ENCODE data around the gene GPSM3. TPM values are rescaled to one million over a fixed set of nuclear protein-coding genes. Genes with fewer than 3 reads are reported as not detected.

The GPSM3 gene
- total and polyA plus RNA-seq, 2 experiments from 2014 or later = 4.7 to 5.9 TPM

DNA sequence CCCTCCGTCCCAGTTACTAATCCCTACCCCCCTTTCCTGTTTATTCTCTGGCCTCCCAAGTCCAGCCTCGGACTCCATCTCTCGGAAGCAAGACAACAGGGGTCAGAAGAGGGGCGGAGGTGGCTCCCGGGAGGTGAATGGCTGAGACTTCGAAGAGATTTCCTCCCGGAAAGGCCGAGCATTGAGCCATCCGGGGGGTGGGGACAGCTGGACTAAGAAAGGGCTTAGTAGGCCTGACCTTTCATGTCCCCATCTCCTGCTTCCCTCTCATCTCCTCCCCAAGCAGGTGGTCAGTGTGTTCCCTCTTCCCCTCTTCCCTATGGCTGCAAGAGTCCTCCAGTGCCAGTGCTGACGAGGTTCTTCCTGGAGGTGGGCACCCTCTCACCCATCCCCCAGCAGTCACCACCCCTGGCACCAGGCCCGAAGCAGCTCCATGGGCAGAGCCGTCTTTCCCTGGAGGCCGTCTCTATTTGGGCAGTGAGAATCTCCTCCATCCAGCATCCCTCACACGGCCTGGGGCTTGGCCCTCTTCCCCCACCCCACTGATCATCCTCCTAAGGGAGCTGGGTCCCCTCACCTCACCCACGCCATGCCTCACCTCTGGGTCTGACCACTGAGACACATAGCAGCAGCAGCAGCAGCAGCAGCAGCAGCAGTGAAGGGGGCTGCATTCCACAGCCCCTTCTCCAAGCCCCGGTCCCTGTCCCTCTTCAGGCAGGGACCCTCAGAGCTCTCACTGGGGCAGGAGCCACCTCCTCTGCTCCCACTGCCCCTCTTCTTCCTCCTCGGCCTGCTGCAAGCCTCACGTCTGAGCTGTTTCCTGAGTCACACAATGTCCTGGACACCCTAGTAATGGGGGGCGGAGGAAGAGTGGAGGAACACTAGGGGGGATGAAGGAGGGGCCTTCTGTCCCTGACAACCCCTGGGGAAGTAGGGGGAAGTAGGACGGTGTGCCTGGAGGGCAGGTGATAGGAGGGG, 31.1 kb upstream of the GPSM3 start, which contains the start of gene NOTCH4:
Gene NOTCH4, minus strand, starts transcription at position 810 of the 978 bp plus-strand sequence. Its CDS starts 139 bp downstream, at position 671.
- Histone ChIP-seq H3F3A (replicated peaks; ENCODE audit: low read depth) (no peaks in the 10 kb centered on the region), H3K9me2 (ENCODE audit: insufficient read depth) (0 out of 2 replicates have a peak, but pooled peaks cover 3% of the 10 kb centered on the region), H4K20me1 (replicated peaks; ENCODE audit: insufficient read depth) (no peaks in the 10 kb centered on the region), H2AFZ (peak within 1 kb of the TSS; percentile 72), H3K36me3 (ENCODE audit: insufficient read depth) (no peaks in the 10 kb centered on the region), H3K27ac (ENCODE audit: low read depth) (no peak within 1 kb of the TSS), H3K4me3 (no peak within 1 kb of the TSS), H3K4me2 (no peak within 1 kb of the TSS), H3K79me2 (replicated peaks; ENCODE audit: insufficient read depth) (no peaks in the 10 kb centered on the region), H3K4me1 (ENCODE audit: insufficient read depth) (no peaks in the 10 kb centered on the region), H3K27me3 (ENCODE audit: insufficient read depth) (no peaks in the 10 kb centered on the region)
- Mint-ChIP-seq H3K36me3 (ENCODE audit: low read depth) (no peaks in the 10 kb centered on the region), H3K9me3 (no peaks in the 10 kb centered on the region), H3K4me1 (peaks cover 12% of the 10 kb centered on the region; the same call in 2 of the 3 replicates), H3K4me3 (no peak within 1 kb of the TSS), H3K27ac (no peak within 1 kb of the TSS; the same call in 1 of the 2 replicates), H3K27me3 (ENCODE audit: insufficient read depth, low read depth, poor library complexity) (peaks cover 7% of the 10 kb centered on the region)
- DNase-seq (ENCODE audit: low spot score) = no peak
- no peak; the same call in 2 of the 3 replicates for ATAC-seq
- no peak for TF ChIP-seq STAT1 (IDR thresholded peaks at IDR 0.05; ENCODE audit: unreplicated experiment)
- TF ChIP-seq, protein P1, sequence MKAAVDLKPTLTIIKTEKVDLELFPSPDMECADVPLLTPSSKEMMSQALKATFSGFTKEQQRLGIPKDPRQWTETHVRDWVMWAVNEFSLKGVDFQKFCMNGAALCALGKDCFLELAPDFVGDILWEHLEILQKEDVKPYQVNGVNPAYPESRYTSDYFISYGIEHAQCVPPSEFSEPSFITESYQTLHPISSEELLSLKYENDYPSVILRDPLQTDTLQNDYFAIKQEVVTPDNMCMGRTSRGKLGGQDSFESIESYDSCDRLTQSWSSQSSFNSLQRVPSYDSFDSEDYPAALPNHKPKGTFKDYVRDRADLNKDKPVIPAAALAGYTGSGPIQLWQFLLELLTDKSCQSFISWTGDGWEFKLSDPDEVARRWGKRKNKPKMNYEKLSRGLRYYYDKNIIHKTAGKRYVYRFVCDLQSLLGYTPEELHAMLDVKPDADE (IDR thresholded peaks at IDR 0.05) = no peak
- TF ChIP-seq CREB1 (CRISPR knock-in tag; IDR thresholded peaks at IDR 0.05; ENCODE audit: low read depth) = no peak
- TF ChIP-seq EZH2 (IDR thresholded peaks at IDR 0.05; ENCODE audit: low read depth, unreplicated experiment) = no peak
- no peak for TF ChIP-seq POLR2AphosphoS5 (IDR thresholded peaks at IDR 0.05; ENCODE audit: low read depth)

DNA sequence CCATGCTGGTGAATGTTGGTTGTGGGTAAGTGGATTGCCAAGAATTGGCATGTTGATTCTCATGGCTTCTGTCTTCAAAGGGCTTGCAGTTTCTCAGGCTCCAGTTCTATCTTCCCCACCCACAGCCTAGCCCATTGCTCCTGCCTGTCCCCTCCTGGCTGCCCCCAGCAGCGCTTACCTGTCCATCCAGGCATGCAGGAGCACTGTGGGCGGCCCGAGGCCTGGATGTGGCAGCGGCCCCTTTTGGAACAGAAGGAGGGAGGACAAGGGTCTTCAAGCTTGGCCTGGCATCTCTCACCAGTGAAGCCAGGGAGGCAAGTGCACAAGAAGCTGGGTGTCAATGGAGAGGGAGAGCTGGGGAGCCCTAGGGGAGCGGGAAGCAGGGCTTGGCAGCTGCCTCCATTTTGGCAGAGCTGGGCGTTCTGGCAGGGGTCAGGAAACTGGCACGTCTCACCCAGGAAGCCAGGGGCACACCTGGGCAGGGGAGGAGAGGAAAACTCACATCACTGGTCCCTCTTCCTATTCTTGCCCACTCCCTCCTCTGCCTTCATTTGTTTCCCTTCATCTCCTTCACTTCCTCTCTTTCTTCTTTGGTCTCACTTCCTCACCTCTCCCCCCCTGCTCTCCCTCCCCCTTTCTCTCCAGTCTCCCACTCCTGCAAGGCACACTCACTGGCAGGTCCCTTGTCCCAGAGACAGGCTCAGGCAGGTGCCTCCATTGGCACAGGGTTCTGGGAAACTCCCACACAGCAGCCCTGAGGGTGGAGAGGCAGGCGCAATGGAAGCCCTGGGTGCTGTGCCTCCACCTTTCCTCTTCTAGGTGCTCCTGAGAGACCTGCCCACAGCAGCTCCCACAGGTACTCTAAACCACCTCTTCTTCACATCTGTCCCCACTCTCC, 30.1 kb upstream of the GPSM3 start:
- Histone ChIP-seq H3K27ac (ENCODE audit: low read depth) (no peak overlapping the region), H3K4me1 (ENCODE audit: insufficient read depth) (no peaks in the 10 kb centered on the region)
- TF ChIP-seq POLR2AphosphoS5 (IDR thresholded peaks at IDR 0.05; ENCODE audit: low read depth) = no peak
- TF ChIP-seq ZNF331 (CRISPR knock-in tag; IDR thresholded peaks at IDR 0.05; ENCODE audit: low read depth) = no peak
- TF ChIP-seq, protein P2, sequence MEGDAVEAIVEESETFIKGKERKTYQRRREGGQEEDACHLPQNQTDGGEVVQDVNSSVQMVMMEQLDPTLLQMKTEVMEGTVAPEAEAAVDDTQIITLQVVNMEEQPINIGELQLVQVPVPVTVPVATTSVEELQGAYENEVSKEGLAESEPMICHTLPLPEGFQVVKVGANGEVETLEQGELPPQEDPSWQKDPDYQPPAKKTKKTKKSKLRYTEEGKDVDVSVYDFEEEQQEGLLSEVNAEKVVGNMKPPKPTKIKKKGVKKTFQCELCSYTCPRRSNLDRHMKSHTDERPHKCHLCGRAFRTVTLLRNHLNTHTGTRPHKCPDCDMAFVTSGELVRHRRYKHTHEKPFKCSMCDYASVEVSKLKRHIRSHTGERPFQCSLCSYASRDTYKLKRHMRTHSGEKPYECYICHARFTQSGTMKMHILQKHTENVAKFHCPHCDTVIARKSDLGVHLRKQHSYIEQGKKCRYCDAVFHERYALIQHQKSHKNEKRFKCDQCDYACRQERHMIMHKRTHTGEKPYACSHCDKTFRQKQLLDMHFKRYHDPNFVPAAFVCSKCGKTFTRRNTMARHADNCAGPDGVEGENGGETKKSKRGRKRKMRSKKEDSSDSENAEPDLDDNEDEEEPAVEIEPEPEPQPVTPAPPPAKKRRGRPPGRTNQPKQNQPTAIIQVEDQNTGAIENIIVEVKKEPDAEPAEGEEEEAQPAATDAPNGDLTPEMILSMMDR (conservative IDR thresholded peaks at IDR 0.05; ENCODE audit: low read depth in 2 of 2) = no peak
- TF ChIP-seq STAT1 (IDR thresholded peaks at IDR 0.05; ENCODE audit: unreplicated experiment) = no peak
- TF ChIP-seq JUNB (IDR thresholded peaks at IDR 0.05; ENCODE audit: unreplicated experiment) = no peak
- no peak for TF ChIP-seq EZH2phosphoT487 (IDR thresholded peaks at IDR 0.05; ENCODE audit: unreplicated experiment)

More for the DNA sequence above, 30.1 kb upstream of the GPSM3 start:
- Histone ChIP-seq H3K79me2 (replicated peaks; ENCODE audit: insufficient read depth) (no peaks in the 10 kb centered on the region), H3K27me3 (ENCODE audit: insufficient read depth) (no peaks in the 10 kb centered on the region), H3F3A (replicated peaks; ENCODE audit: low read depth) (no peaks in the 10 kb centered on the region), H2AFZ (peak overlapping the region; percentile 63; the same call in 1 of the 2 replicates), H3K36me3 (ENCODE audit: insufficient read depth) (no peaks in the 10 kb centered on the region), H3K4me2 (no peak overlapping the region), H3K9me2 (ENCODE audit: insufficient read depth) (0 out of 2 replicates have a peak, but pooled peaks cover 3% of the 10 kb centered on the region), H3K4me3 (no peak overlapping the region), H4K20me1 (replicated peaks; ENCODE audit: insufficient read depth) (no peaks in the 10 kb centered on the region)
- no peak overlapping the region for H3K4me3 Mint-ChIP-seq
- DNase-seq (ENCODE audit: low spot score) = no peak
- H3K27me3 Mint-ChIP-seq (ENCODE audit: insufficient read depth, low read depth, poor library complexity) = peaks cover 7% of the 10 kb centered on the region
- ATAC-seq = no peak
- H3K4me1 Mint-ChIP-seq = peaks cover 12% of the 10 kb centered on the region; the same call in 2 of the 3 replicates
- no peaks in the 10 kb centered on the region for H3K9me3 Mint-ChIP-seq
- no peaks in the 10 kb centered on the region for H3K36me3 Mint-ChIP-seq (ENCODE audit: low read depth)
- no peak overlapping the region for H3K27ac Mint-ChIP-seq
